ENCODE results near the gene DGKB. TPM values are rescaled to one million over a fixed set of nuclear protein-coding genes. Genes with fewer than 3 reads are reported as not detected.

The DGKB gene
- total RNA-seq, 1 experiment from 2014 or later: not detected

- no peak for TF ChIP-seq EZH2 (IDR thresholded peaks at IDR 0.05; ENCODE audit: borderline replicate concordance, low read depth, low read length, poor library complexity, severe bottlenecking)
- Histone ChIP-seq H3K36me3 (ENCODE audit: insufficient read depth, low read length, poor library complexity, severe bottlenecking) (no peaks in the 10 kb centered on the region), H3K27ac (ENCODE audit: low read depth, low read length, poor library complexity, severe bottlenecking) (no peak overlapping the region), H3K9me3 (ENCODE audit: low read depth, low read length, poor library complexity, severe bottlenecking) (no peaks in the 10 kb centered on the region), H3K4me1 (ENCODE audit: insufficient read depth, low read length, poor library complexity, severe bottlenecking) (no peaks in the 10 kb centered on the region), H3K27me3 (replicated peaks; ENCODE audit: insufficient read depth, low read depth, low read length, poor library complexity) (no peaks in the 10 kb centered on the region), H3K4me3 (ENCODE audit: low read depth, low read length, poor library complexity, severe bottlenecking) (no peak overlapping the region)
- BruUV-seq (replicated peaks): no TSS peak
- CTCF ChIA-PET: no interaction called here
- no peak for DNase-seq (ENCODE audit: low spot score)
- intact Hi-C loops (cut with micrococcal nuclease; ENCODE audit: unreplicated experiment): no loop called here
- POLR2A ChIA-PET (ENCODE audit: low non-redundant PET): no interaction called here
Observed at GRCh38 chr7:14385074-14385473, 517.5 kb downstream of the DGKB start.

DNA sequence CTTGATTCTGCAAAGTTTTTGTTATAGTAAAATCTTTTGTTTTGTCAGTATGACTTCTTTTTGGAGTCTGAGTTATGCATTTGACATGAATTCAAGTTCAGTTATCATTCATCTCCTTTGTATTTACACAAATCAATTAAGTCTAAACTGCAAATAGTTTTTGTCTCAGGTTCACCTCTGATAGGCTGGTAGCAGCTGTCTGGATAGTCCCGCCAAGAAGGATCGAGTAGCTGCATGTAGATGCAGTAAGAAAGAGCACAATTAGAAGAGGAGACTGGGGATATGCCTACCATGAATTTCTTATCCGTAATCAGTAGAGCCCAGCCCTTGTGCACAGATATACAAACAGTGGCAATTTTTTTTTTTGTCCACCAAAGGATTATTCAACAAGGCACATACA is 520.6 kb downstream of the DGKB start:
- POLR2A ChIA-PET (ENCODE audit: low non-redundant PET): no interaction called here

DNA sequence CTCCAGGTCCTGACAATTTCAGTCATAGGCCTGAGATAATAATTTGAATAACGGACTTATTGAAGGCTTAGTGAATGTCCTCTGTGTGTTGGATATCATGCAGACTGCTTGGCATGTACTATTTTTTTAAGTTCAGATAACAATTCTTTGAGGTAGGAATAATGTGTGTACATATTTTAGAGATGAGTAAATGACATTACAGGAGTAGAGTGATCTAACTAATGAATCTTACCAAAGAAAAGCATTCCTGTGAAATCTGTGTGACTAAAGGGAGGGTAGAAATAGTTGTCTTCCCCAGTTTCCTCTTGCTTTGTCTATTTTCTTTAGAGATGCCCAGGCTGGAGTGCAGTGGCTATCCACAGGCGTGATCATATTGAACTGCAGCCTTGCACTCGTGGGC is 521.2 kb downstream of the DGKB start:
- intact Hi-C loops (cut with micrococcal nuclease; ENCODE audit: unreplicated experiment): no loop called here
- H3K4me3 ChIP-seq (ENCODE audit: low read depth, low read length, poor library complexity, severe bottlenecking): no peak overlapping the region
- no peaks in the 10 kb centered on the region for H3K4me1 ChIP-seq (ENCODE audit: insufficient read depth, low read length, poor library complexity, severe bottlenecking)
- H3K36me3 ChIP-seq (ENCODE audit: insufficient read depth, low read length, poor library complexity, severe bottlenecking): no peaks in the 10 kb centered on the region
- H3K27me3 ChIP-seq (replicated peaks; ENCODE audit: insufficient read depth, low read depth, low read length, poor library complexity): no peaks in the 10 kb centered on the region
- no peaks in the 10 kb centered on the region for H3K9me3 ChIP-seq (ENCODE audit: low read depth, low read length, poor library complexity, severe bottlenecking)
- POLR2A ChIA-PET (ENCODE audit: low non-redundant PET): no interaction called here
- CTCF ChIA-PET: no interaction called here
- no peak overlapping the region for H3K27ac ChIP-seq (ENCODE audit: low read depth, low read length, poor library complexity, severe bottlenecking)
- no peak for DNase-seq (ENCODE audit: low spot score)
- BruUV-seq (replicated peaks): no TSS peak
- TF ChIP-seq CTCF (conservative IDR thresholded peaks at IDR 0.05; ENCODE audit: low read depth, low read length) (no peak), EZH2 (IDR thresholded peaks at IDR 0.05; ENCODE audit: borderline replicate concordance, low read depth, low read length, poor library complexity, severe bottlenecking) (no peak)

More for the DNA sequence above, 520.6 kb downstream of the DGKB start:
- Histone ChIP-seq H3K4me3 (ENCODE audit: low read depth, low read length, poor library complexity, severe bottlenecking) (no peak overlapping the region), H3K27me3 (replicated peaks; ENCODE audit: insufficient read depth, low read depth, low read length, poor library complexity) (no peaks in the 10 kb centered on the region), H3K36me3 (ENCODE audit: insufficient read depth, low read length, poor library complexity, severe bottlenecking) (no peaks in the 10 kb centered on the region), H3K9me3 (ENCODE audit: low read depth, low read length, poor library complexity, severe bottlenecking) (no peaks in the 10 kb centered on the region), H3K27ac (ENCODE audit: low read depth, low read length, poor library complexity, severe bottlenecking) (no peak overlapping the region), H3K4me1 (ENCODE audit: insufficient read depth, low read length, poor library complexity, severe bottlenecking) (no peaks in the 10 kb centered on the region)
- BruUV-seq (replicated peaks): no TSS peak
- TF ChIP-seq CTCF (conservative IDR thresholded peaks at IDR 0.05; ENCODE audit: low read depth, low read length) (no peak), EZH2 (IDR thresholded peaks at IDR 0.05; ENCODE audit: borderline replicate concordance, low read depth, low read length, poor library complexity, severe bottlenecking) (no peak)
- intact Hi-C loops (cut with micrococcal nuclease; ENCODE audit: unreplicated experiment): no loop called here
- DNase-seq (ENCODE audit: low spot score): no peak
- CTCF ChIA-PET: no interaction called here

DNA sequence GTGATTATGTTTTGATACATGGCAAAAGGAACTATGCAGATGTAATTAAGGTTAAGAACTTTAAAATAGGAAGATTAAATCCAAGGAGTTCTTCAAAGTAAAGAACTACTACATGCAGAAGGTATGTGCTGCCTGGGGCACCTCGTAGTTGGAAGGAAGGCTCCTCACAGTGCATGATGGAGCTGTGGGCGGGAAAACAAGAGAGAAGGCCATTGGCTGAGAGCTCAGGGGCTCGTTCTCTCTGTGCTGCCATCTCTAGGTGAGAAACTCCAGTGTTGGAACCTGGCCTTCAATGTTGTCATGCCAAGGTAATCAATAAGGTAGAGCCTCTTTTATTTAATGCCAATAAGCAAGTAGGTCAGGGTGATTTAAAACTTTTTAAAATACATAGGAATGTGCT is 521.7 kb downstream of the DGKB start:
- intact Hi-C loops (cut with micrococcal nuclease; ENCODE audit: unreplicated experiment): no loop called here
- POLR2A ChIA-PET (ENCODE audit: low non-redundant PET): no interaction called here
- BruUV-seq (replicated peaks): no TSS peak
- H3K36me3 ChIP-seq (ENCODE audit: insufficient read depth, low read length, poor library complexity, severe bottlenecking): no peaks in the 10 kb centered on the region
- CTCF ChIA-PET: no interaction called here
- TF ChIP-seq CTCF (conservative IDR thresholded peaks at IDR 0.05; ENCODE audit: low read depth, low read length) (no peak), EZH2 (IDR thresholded peaks at IDR 0.05; ENCODE audit: borderline replicate concordance, low read depth, low read length, poor library complexity, severe bottlenecking) (no peak)
- H3K27me3 ChIP-seq (replicated peaks; ENCODE audit: insufficient read depth, low read depth, low read length, poor library complexity): no peaks in the 10 kb centered on the region
- H3K4me3 ChIP-seq (ENCODE audit: low read depth, low read length, poor library complexity, severe bottlenecking): no peak overlapping the region
- no peak for DNase-seq (ENCODE audit: low spot score)
- H3K9me3 ChIP-seq (ENCODE audit: low read depth, low read length, poor library complexity, severe bottlenecking): no peaks in the 10 kb centered on the region
- H3K27ac ChIP-seq (ENCODE audit: low read depth, low read length, poor library complexity, severe bottlenecking): no peak overlapping the region
- no peaks in the 10 kb centered on the region for H3K4me1 ChIP-seq (ENCODE audit: insufficient read depth, low read length, poor library complexity, severe bottlenecking)
